Smooth muscle cell (in vitro differentiated cells): ENCODE measurements around the gene STON2. TPM values are rescaled to one million over a fixed set of nuclear protein-coding genes. Genes with fewer than 3 reads are reported as not detected.

Source experiments
- DNase-seq: peaks from one replicate; lab custom pipeline; 2025; ENCODE audit not compliant: unreplicated experiment; lab: John Stamatoyannopoulos, UW
- H2AFZ ChIP-seq: fragments of 200-600 bp; sonication (generic); 2 replicates; pipeline ENCODE4 v1.6.0; 2016; ENCODE audit warnings: antibody characterized with exemption, low read depth, mild to moderate bottlenecking
- H3F3A ChIP-seq: fragments of 200-600 bp; sonication (generic); 2 replicates; pipeline ENCODE4 v1.6.0; 2017; ENCODE audit warnings: antibody characterized with exemption, low read depth
- H3K27ac ChIP-seq: fragments of 200-600 bp; sonication (generic); 2 replicates; pipeline ENCODE4 v1.5.1; 2016; ENCODE audit warnings: low read depth, mild to moderate bottlenecking
- H3K27me3 ChIP-seq: fragments of 200-600 bp; sonication (generic); 2 replicates; pipeline ENCODE4 v1.6.1; 2016; ENCODE audit warnings: low read depth, mild to moderate bottlenecking
- H3K36me3 ChIP-seq: fragments of 200-600 bp; sonication (generic); 2 replicates; pipeline ENCODE4 v1.5.1; 2016; ENCODE audit warnings: low read depth
- H3K4me1 ChIP-seq: fragments of 200-600 bp; sonication (generic); 2 replicates; pipeline ENCODE4 v1.5.1; 2016; ENCODE audit warnings: low read depth
- H3K4me2 ChIP-seq: fragments of 200-600 bp; sonication (generic); 2 replicates; pipeline ENCODE4 v1.6.0; 2016; ENCODE audit warnings: mild to moderate bottlenecking
- H3K4me3 ChIP-seq: fragments of 200-600 bp; sonication (generic); 2 replicates; pipeline ENCODE4 v1.5.1; 2016; ENCODE audit warnings: mild to moderate bottlenecking
- H3K79me2 ChIP-seq: fragments of 200-600 bp; sonication (generic); 2 replicates; pipeline ENCODE4 v1.6.0; 2016; ENCODE audit warnings: low read depth, mild to moderate bottlenecking
- H3K9ac ChIP-seq: fragments of 200-600 bp; sonication (generic); 2 replicates; pipeline ENCODE4 v1.6.0; 2016; ENCODE audit warnings: low read depth
- H3K9me3 ChIP-seq: fragments of 200-600 bp; sonication (generic); replicated peaks from 2 replicates; pipeline ENCODE4 v1.5.1; 2016; ENCODE audit warnings: low read depth
- H4K20me1 ChIP-seq: fragments of 200-600 bp; sonication (generic); 2 replicates; pipeline ENCODE4 v1.6.0; 2016; ENCODE audit warnings: low read depth
- CTCF ChIP-seq: fragments of 200-600 bp; sonication (generic); IDR thresholded peaks from 2 replicates; pipeline ENCODE4 v1.5.1; 2017; ENCODE audit warnings: borderline replicate concordance, mild to moderate bottlenecking, antibody characterized with exemption; ENCODE audit not compliant: insufficient read depth, poor library complexity, severe bottlenecking
- WGBS: methylation state at CpG from one replicate; pipeline ENCODE4 v1.1.7; 2016; ENCODE audit warnings: low lambda C conversion rate; 5-methylcytosine and 5-hydroxymethylcytosine counted together
- polyA plus RNA-seq: library from polyadenylated mRNA; unstranded; fragments of >200 nt; fragmentation: Nextera tagmentation; extraction: Ambion mirVana; gene quantifications from 2 replicates; pipeline ENCODE4 v1.2.1, GENCODE V29; 2016
- total RNA-seq: library from RNA; depleted of rRNA; stranded (reverse); fragments of >200 nt; gene quantifications from 2 replicates; pipeline ENCODE4 v1.2.3, GENCODE V29; 2014

STON2 gene
- total and polyA plus RNA-seq, 2 experiments from 2014 or later, result 1.7 to 43.6 TPM

- Histone ChIP-seq H3K9me3 (no peaks in the 10 kb centered on the region), H3K79me2 (no peaks in the 10 kb centered on the region), H3K27me3 (no peaks in the 10 kb centered on the region), H3K9ac (no peak overlapping the region), H3K4me3 (no peak overlapping the region), H4K20me1 (no peaks in the 10 kb centered on the region), H3K4me2 (no peak overlapping the region), H3K4me1 (peaks cover 20% of the 10 kb centered on the region), H3F3A (no peaks in the 10 kb centered on the region), H3K27ac (no peak overlapping the region), H2AFZ (no peak overlapping the region), H3K36me3 (no peaks in the 10 kb centered on the region)
- TF ChIP-seq CTCF, result no peak
- WGBS, result 79% methylated on average over 3 of the region's 3 CpGs
- DNase-seq, result no peak
Observed at GRCh38 chr14:81447021-81447764, 47.1 kb upstream of the STON2 start.

DNA sequence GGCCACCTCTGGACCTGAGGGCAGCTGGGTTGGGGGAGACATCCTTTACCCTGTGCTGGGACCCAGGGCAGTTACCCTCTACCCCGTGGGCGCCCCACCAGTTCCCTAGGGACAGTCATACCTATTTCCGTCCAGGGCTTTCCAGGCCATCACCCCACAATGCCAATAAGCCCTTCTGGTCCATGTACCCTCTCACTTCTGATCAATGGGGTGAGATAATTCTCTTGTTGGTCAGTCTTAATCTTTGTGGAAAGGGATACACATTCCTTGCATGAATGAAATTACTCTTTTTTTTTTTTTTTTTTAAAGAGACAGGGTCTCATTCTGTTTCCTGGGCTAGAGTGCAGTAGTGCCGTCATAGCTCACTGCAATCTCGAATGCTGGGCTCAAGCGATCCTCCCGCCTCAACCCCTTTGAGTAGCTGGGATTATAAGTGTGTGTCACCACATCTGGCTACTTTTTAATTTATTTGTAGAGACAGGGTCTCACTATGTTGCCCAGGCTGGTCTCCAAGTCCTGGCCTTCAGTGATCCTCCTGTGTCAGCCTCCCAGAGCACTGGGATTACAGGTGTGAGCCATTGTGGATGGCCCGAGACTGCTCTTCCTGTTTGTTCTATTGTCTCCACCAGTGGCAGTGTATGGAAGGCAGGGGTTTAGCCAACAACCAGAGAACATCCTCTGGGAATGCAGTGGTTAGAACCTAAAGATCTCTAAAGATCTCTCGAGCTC lies 46.3 kb upstream of the STON2 start:
- Histone ChIP-seq H3K27ac (no peak overlapping the region), H3K9ac (no peak overlapping the region), H2AFZ (no peak overlapping the region), H3K9me3 (no peaks in the 10 kb centered on the region), H3K79me2 (no peaks in the 10 kb centered on the region), H3K4me2 (no peak overlapping the region), H3K36me3 (no peaks in the 10 kb centered on the region), H4K20me1 (no peaks in the 10 kb centered on the region), H3F3A (no peaks in the 10 kb centered on the region), H3K4me1 (peaks cover 20% of the 10 kb centered on the region), H3K4me3 (no peak overlapping the region), H3K27me3 (no peaks in the 10 kb centered on the region)
- TF ChIP-seq CTCF, result no peak
- WGBS, result 86% methylated on average over 9 of the region's 9 CpGs
- DNase-seq, result no peak

DNA sequence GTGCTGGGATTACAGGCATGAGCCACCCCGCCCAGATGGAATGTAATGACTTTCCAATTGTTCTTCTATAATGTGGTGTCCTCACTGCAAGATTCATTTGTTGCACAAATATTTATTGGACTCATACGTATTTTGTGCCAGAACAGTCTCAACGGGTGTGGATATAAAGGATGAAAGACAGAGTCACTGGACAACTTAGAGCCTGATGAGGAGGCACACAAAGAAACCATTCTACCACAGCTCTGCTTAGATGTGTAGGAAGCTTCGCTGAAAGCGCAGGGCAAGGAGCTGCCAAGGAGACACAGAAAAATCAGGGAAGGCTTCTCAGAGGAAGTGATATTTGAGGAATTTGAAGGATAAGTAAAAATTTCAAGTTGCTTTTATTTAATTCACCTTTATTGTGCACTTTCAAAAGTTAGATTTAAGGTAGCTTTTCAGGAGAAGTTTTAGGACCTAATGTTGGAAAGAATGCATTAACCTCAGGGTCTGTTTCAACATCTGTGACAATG lies 41.6 kb upstream of the STON2 start:
- Histone ChIP-seq H3K4me1 (no peaks in the 10 kb centered on the region), H3K4me2 (no peak overlapping the region), H3K36me3 (no peaks in the 10 kb centered on the region), H3K27me3 (peaks cover 18% of the 10 kb centered on the region), H3K9ac (no peak overlapping the region), H3F3A (no peaks in the 10 kb centered on the region), H3K4me3 (no peak overlapping the region), H2AFZ (no peak overlapping the region), H3K9me3 (no peaks in the 10 kb centered on the region), H3K79me2 (no peaks in the 10 kb centered on the region), H4K20me1 (no peaks in the 10 kb centered on the region), H3K27ac (no peak overlapping the region)
- WGBS, result 79% methylated on average over 5 of the region's 5 CpGs
- no peak for DNase-seq
- no peak for TF ChIP-seq CTCF
